Measurements from ENCODE around the gene NT5DC1. TPM values are rescaled to one million over a fixed set of nuclear protein-coding genes. Genes with fewer than 3 reads are reported as not detected.

NT5DC1 gene
- polyA plus RNA-seq, 4 donors = 18.4 to 59.5 (median 24.7) TPM

- no peaks in the 10 kb centered on the region for H3K4me1 ChIP-seq (ENCODE audit: control insufficient read depth in 3 of 3, insufficient read depth in 2 of 3, low read depth in 1 of 3, low read length in 2 of 3)
- H3K9me3 ChIP-seq (ENCODE audit: control insufficient read depth in 2 of 2, insufficient read depth in 1 of 2, low read depth in 1 of 2, low read length in 1 of 2) = no peaks in the 10 kb centered on the region
- FAIRE-seq = no peak
- H3K4me3 ChIP-seq (ENCODE audit: low read depth in 1 of 3, low read length in 3 of 3) = no peak overlapping the region
- DNase-seq = no peak
- no peaks in the 10 kb centered on the region for H3K27me3 ChIP-seq (ENCODE audit: control insufficient read depth in 3 of 3, insufficient read depth in 3 of 3, low read length in 3 of 3)
- WGBS, 3 donors = 88 to 92% (median 88%) methylated on average over 1 of the region's 1 CpG
- H3K27ac ChIP-seq (ENCODE audit: low read depth in 1 of 3, low read length in 2 of 3) = no peak overlapping the region
- peaks cover 0 to 2% (median 0%) of the 10 kb centered on the region in 3 donors for H3K36me3 ChIP-seq (ENCODE audit: control insufficient read depth in 3 of 3, insufficient read depth in 2 of 3, low read depth in 1 of 3, low read length in 3 of 3)
Measured at GRCh38 chr6:116214681-116215080, 114.0 kb downstream of the NT5DC1 start.

DNA sequence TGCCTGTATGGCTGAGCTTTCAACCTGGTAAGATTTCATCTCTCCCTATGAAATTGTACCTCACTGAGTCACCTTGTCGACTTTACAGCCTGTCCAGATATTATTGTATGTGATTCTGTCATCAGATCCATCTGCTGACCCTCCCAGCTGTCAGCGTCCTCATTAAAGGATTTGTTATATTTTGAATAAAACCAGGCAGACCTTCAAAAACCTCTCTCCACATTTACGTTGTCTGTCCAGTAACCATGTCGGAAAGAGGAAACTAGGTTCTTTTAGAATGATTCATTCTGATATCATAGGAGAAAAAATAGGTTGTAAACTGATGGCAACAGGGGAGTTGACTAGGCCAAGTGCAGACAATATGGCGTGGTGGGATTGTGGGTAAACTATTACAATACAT lies 114.8 kb downstream of the NT5DC1 start:
- FAIRE-seq (no peak), DNase-seq (no peak)
- WGBS, 3 donors = 89 to 95% (median 90%) methylated on average over 5 of the region's 5 CpGs
- H3K36me3 ChIP-seq (ENCODE audit: control insufficient read depth in 3 of 3, insufficient read depth in 2 of 3, low read depth in 1 of 3, low read length in 3 of 3) = peaks cover 0 to 2% (median 0%) of the 10 kb centered on the region in 3 donors
- no peaks in the 10 kb centered on the region for H3K9me3 ChIP-seq (ENCODE audit: control insufficient read depth in 2 of 2, insufficient read depth in 1 of 2, low read depth in 1 of 2, low read length in 1 of 2)
- H3K4me1 ChIP-seq (ENCODE audit: control insufficient read depth in 3 of 3, insufficient read depth in 2 of 3, low read depth in 1 of 3, low read length in 2 of 3) = no peaks in the 10 kb centered on the region
- no peak overlapping the region for H3K27ac ChIP-seq (ENCODE audit: low read depth in 1 of 3, low read length in 2 of 3)
- no peak overlapping the region for H3K4me3 ChIP-seq (ENCODE audit: low read depth in 1 of 3, low read length in 3 of 3)
- no peaks in the 10 kb centered on the region for H3K27me3 ChIP-seq (ENCODE audit: control insufficient read depth in 3 of 3, insufficient read depth in 3 of 3, low read length in 3 of 3)

- DNase-seq (peak; percentile 17 to 55), FAIRE-seq (no peak)
- Histone ChIP-seq H3K36me3 (ENCODE audit: control insufficient read depth in 3 of 3, insufficient read depth in 2 of 3, low read depth in 1 of 3, low read length in 3 of 3) (peaks cover 0 to 2% (median 2%) of the 10 kb centered on the region in 3 donors), H3K27ac (ENCODE audit: low read depth in 1 of 3, low read length in 2 of 3) (no peak overlapping the region), H3K27me3 (ENCODE audit: control insufficient read depth in 3 of 3, insufficient read depth in 3 of 3, low read length in 3 of 3) (no peaks in the 10 kb centered on the region), H3K4me1 (ENCODE audit: control insufficient read depth in 3 of 3, insufficient read depth in 2 of 3, low read depth in 1 of 3, low read length in 2 of 3) (no peaks in the 10 kb centered on the region), H3K4me3 (ENCODE audit: low read depth in 1 of 3, low read length in 3 of 3) (no peak overlapping the region), H3K9me3 (ENCODE audit: control insufficient read depth in 2 of 2, insufficient read depth in 1 of 2, low read depth in 1 of 2, low read length in 1 of 2) (no peaks in the 10 kb centered on the region)
- 4 to 10% (median 8%) methylated on average over 1 of the region's 1 CpG for WGBS, 3 donors
Measured at GRCh38 chr6:116217069-116217468, 116.4 kb downstream of the NT5DC1 start.

DNA sequence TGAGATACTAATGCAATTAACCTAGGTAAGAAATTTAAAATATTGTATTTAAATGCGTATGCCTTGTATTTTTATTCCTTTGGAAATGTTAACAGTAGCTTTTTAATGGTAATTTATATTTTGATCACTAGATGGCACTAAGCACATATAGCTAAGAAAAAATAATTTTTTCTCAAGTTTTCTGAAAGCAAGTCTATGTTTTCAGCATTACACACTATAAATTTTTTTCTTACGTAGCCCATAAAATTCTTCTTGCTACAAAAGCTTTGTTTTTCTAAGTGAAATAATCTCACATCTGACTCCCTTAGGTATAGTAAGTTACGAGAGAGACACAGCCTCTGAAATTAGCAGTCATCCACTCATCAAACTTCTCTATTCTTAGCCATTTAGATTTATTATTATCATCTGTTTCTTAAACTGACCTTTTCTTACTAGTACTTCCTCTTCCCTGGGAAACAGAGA lies 117.5 kb downstream of the NT5DC1 start:
- no peak for FAIRE-seq
- WGBS, 3 donors = 51 to 68% (median 62%) methylated on average over 3 of the region's 3 CpGs

DNA sequence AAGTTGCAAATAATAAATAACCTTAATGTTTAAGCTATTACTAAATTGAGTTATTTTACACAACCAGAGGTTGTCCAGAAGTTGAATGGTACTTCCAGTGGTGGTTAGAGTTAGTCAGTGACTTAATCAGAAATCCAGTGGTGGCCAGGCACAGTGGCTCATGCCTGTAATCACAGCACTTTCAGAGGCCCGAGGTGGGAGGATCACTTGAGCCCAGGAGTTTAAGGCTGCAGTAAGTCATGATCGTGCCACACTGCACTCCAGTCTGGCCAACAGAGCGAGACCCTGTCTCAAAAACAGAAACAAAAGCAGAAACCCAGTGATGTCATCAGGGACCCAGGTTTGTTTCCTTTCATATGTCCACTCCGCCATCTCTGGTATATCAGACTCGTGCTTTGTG lies 118.2 kb downstream of the NT5DC1 start:
- no peak for FAIRE-seq
- Histone ChIP-seq H3K27me3 (ENCODE audit: control insufficient read depth in 3 of 3, insufficient read depth in 3 of 3, low read length in 3 of 3) (no peaks in the 10 kb centered on the region), H3K36me3 (ENCODE audit: control insufficient read depth in 3 of 3, insufficient read depth in 2 of 3, low read depth in 1 of 3, low read length in 3 of 3) (peaks cover 0 to 2% (median 2%) of the 10 kb centered on the region in 3 donors), H3K9me3 (ENCODE audit: control insufficient read depth in 2 of 2, insufficient read depth in 1 of 2, low read depth in 1 of 2, low read length in 1 of 2) (no peaks in the 10 kb centered on the region), H3K4me3 (ENCODE audit: low read depth in 1 of 3, low read length in 3 of 3) (no peak overlapping the region), H3K27ac (ENCODE audit: low read depth in 1 of 3, low read length in 2 of 3) (no peak overlapping the region), H3K4me1 (ENCODE audit: control insufficient read depth in 3 of 3, insufficient read depth in 2 of 3, low read depth in 1 of 3, low read length in 2 of 3) (no peaks in the 10 kb centered on the region)
- DNase-seq = no peak
- WGBS, 3 donors = 80 to 88% (median 83%) methylated on average over 5 of the region's 5 CpGs

More for the DNA sequence above, 117.5 kb downstream of the NT5DC1 start:
- no peak overlapping the region for H3K27ac ChIP-seq (ENCODE audit: low read depth in 1 of 3, low read length in 2 of 3)
- H3K4me3 ChIP-seq (ENCODE audit: low read depth in 1 of 3, low read length in 3 of 3) = no peak overlapping the region
- peak in 1 of 2 donors; percentile 11 for DNase-seq
- H3K36me3 ChIP-seq (ENCODE audit: control insufficient read depth in 3 of 3, insufficient read depth in 2 of 3, low read depth in 1 of 3, low read length in 3 of 3) = peaks cover 0 to 2% (median 2%) of the 10 kb centered on the region in 3 donors
- no peaks in the 10 kb centered on the region for H3K4me1 ChIP-seq (ENCODE audit: control insufficient read depth in 3 of 3, insufficient read depth in 2 of 3, low read depth in 1 of 3, low read length in 2 of 3)
- H3K27me3 ChIP-seq (ENCODE audit: control insufficient read depth in 3 of 3, insufficient read depth in 3 of 3, low read length in 3 of 3) = no peaks in the 10 kb centered on the region
- no peaks in the 10 kb centered on the region for H3K9me3 ChIP-seq (ENCODE audit: control insufficient read depth in 2 of 2, insufficient read depth in 1 of 2, low read depth in 1 of 2, low read length in 1 of 2)

DNA sequence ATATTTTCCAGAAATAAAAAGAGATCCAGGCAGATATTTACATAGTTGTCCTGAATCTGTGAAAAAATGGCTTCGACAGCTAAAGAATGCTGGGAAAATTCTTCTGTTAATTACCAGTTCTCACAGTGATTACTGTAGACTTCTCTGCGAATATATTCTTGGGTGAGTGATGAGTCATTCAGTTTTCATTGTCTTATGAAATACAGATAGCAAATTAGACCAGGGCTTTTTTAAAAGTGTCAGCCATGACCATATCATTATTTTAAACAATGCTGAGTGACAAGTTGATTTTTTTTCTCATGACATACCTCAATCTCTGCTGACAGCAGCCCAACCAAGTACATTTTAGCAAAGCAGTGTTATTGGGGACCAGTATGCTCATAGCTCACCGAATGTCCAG lies 120.4 kb downstream of the NT5DC1 start:
- H3K27ac ChIP-seq (ENCODE audit: low read depth in 1 of 3, low read length in 2 of 3) = no peak overlapping the region
- DNase-seq (no peak), FAIRE-seq (no peak)
- WGBS, 3 donors = 78 to 89% (median 87%) methylated on average over 3 of the region's 3 CpGs
- H3K36me3 ChIP-seq (ENCODE audit: control insufficient read depth in 3 of 3, insufficient read depth in 2 of 3, low read depth in 1 of 3, low read length in 3 of 3) = peaks cover 0 to 4% (median 2%) of the 10 kb centered on the region in 3 donors
- H3K4me1 ChIP-seq (ENCODE audit: control insufficient read depth in 3 of 3, insufficient read depth in 2 of 3, low read depth in 1 of 3, low read length in 2 of 3) = no peaks in the 10 kb centered on the region
- no peaks in the 10 kb centered on the region for H3K9me3 ChIP-seq (ENCODE audit: control insufficient read depth in 2 of 2, insufficient read depth in 1 of 2, low read depth in 1 of 2, low read length in 1 of 2)
- no peak overlapping the region for H3K4me3 ChIP-seq (ENCODE audit: low read depth in 1 of 3, low read length in 3 of 3)
- H3K27me3 ChIP-seq (ENCODE audit: control insufficient read depth in 3 of 3, insufficient read depth in 3 of 3, low read length in 3 of 3) = no peaks in the 10 kb centered on the region

GRCh38 chr6:116221911-116222310 lies 121.3 kb downstream of the NT5DC1 start:
- FAIRE-seq = no peak
- no peaks in the 10 kb centered on the region for H3K4me1 ChIP-seq (ENCODE audit: control insufficient read depth in 3 of 3, insufficient read depth in 2 of 3, low read depth in 1 of 3, low read length in 2 of 3)
- no peak overlapping the region for H3K27ac ChIP-seq (ENCODE audit: low read depth in 1 of 3, low read length in 2 of 3)
- H3K36me3 ChIP-seq (ENCODE audit: control insufficient read depth in 3 of 3, insufficient read depth in 2 of 3, low read depth in 1 of 3, low read length in 3 of 3) = peaks cover 0 to 4% (median 2%) of the 10 kb centered on the region in 3 donors
- 92 to 96% (median 93%) methylated on average over 2 of the region's 2 CpGs for whole genome bisulfite sequencing, 3 donors
- H3K27me3 ChIP-seq (ENCODE audit: control insufficient read depth in 3 of 3, insufficient read depth in 3 of 3, low read length in 3 of 3) = no peaks in the 10 kb centered on the region
- H3K9me3 ChIP-seq (ENCODE audit: control insufficient read depth in 2 of 2, insufficient read depth in 1 of 2, low read depth in 1 of 2, low read length in 1 of 2) = no peaks in the 10 kb centered on the region
- no peak overlapping the region for H3K4me3 ChIP-seq (ENCODE audit: low read depth in 1 of 3, low read length in 3 of 3)
- DNase-seq = no peak

DNA sequence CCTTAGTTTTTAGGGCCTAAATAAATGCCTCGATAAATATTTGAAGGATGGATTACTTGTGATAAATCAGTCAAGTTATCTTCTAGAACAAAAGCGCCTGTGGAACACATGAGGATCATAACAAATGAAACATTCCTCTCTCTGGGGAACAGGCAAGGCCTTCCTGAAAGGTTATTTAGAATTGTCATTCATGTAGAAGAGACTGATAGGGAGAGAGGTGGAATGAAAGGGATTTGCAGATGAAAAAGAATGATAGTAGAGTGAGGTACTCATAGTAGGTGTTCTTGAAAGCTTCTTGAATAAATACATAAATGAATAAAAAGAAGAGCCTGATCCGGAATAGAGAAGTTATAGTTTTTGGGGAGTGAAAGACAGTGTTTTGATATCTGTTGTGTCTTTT lies 122.7 kb downstream of the NT5DC1 start:
- WGBS, 3 donors = 93 to 98% (median 93%) methylated on average over 3 of the region's 3 CpGs
- no peak overlapping the region for H3K27ac ChIP-seq (ENCODE audit: low read depth in 1 of 3, low read length in 2 of 3)
- no peak overlapping the region for H3K4me3 ChIP-seq (ENCODE audit: low read depth in 1 of 3, low read length in 3 of 3)
- FAIRE-seq (no peak), DNase-seq (no peak)
- no peaks in the 10 kb centered on the region for H3K4me1 ChIP-seq (ENCODE audit: control insufficient read depth in 3 of 3, insufficient read depth in 2 of 3, low read depth in 1 of 3, low read length in 2 of 3)
- peaks cover 0 to 6% (median 2%) of the 10 kb centered on the region in 3 donors for H3K36me3 ChIP-seq (ENCODE audit: control insufficient read depth in 3 of 3, insufficient read depth in 2 of 3, low read depth in 1 of 3, low read length in 3 of 3)
- no peaks in the 10 kb centered on the region for H3K27me3 ChIP-seq (ENCODE audit: control insufficient read depth in 3 of 3, insufficient read depth in 3 of 3, low read length in 3 of 3)
- H3K9me3 ChIP-seq (ENCODE audit: control insufficient read depth in 2 of 2, insufficient read depth in 1 of 2, low read depth in 1 of 2, low read length in 1 of 2) = no peaks in the 10 kb centered on the region

- DNase-seq (peak in 1 of 2 donors; percentile 61), FAIRE-seq (no peak)
- Histone ChIP-seq H3K27me3 (ENCODE audit: control insufficient read depth in 3 of 3, insufficient read depth in 3 of 3, low read length in 3 of 3) (no peaks in the 10 kb centered on the region), H3K9me3 (ENCODE audit: control insufficient read depth in 2 of 2, insufficient read depth in 1 of 2, low read depth in 1 of 2, low read length in 1 of 2) (no peaks in the 10 kb centered on the region), H3K27ac (ENCODE audit: low read depth in 1 of 3, low read length in 2 of 3) (peak overlapping the region in 1 of 3 donors; percentile 33), H3K4me3 (ENCODE audit: low read depth in 1 of 3, low read length in 3 of 3) (peak overlapping the region in 1 of 3 donors; percentile 31), H3K4me1 (ENCODE audit: control insufficient read depth in 3 of 3, insufficient read depth in 2 of 3, low read depth in 1 of 3, low read length in 2 of 3) (no peaks in the 10 kb centered on the region), H3K36me3 (ENCODE audit: control insufficient read depth in 3 of 3, insufficient read depth in 2 of 3, low read depth in 1 of 3, low read length in 3 of 3) (peaks cover 0 to 15% (median 0%) of the 10 kb centered on the region in 3 donors)
- WGBS, 3 donors = 74 to 95% (median 94%) methylated on average over 17 of the region's 17 CpGs
Measured at GRCh38 chr6:116229287-116229913, 128.7 kb downstream of the NT5DC1 start.
